IMR-90 (cell line): Measurements from ENCODE around the gene NRCAM.

Experiments
- BHLHE40 ChIP-seq: fragments of 150-350 bp; IDR thresholded peaks from 2 replicates; pipeline ENCODE4 v1.6.1; 2016; ENCODE audit warnings: mild to moderate bottlenecking, low read depth, low read length
- CEBPB ChIP-seq: IDR thresholded peaks from 2 replicates; pipeline ENCODE4 v1.6.1; 2012; ENCODE audit warnings: low read depth, low read length, improper control_type of control experiment
- CTCF ChIP-seq: conservative IDR thresholded peaks from 2 replicates; pipeline ENCODE4 v1.5.1; 2012; ENCODE audit warnings: mild to moderate bottlenecking, low read depth, low read length, improper control_type of control experiment
- ELK1 ChIP-seq: fragments of 150-350 bp; IDR thresholded peaks from 2 replicates; pipeline ENCODE4 v1.6.1; 2016; ENCODE audit warnings: low read depth, mild to moderate bottlenecking, low read length, moderate library complexity, borderline replicate concordance
- POLR2A ChIP-seq: IDR thresholded peaks from 2 replicates; pipeline ENCODE4 v1.6.1; 2012; ENCODE audit warnings: mild to moderate bottlenecking, low read depth, low read length
- RCOR1 ChIP-seq: IDR thresholded peaks from 2 replicates; pipeline ENCODE4 v1.6.1; 2012; ENCODE audit warnings: mild to moderate bottlenecking, low read length, improper control_type of control experiment; ENCODE audit not compliant: insufficient replicate concordance
- SMC3 ChIP-seq: fragments of 150-350 bp; IDR thresholded peaks from 2 replicates; pipeline ENCODE4 v1.6.1; 2016; ENCODE audit warnings: low read depth, mild to moderate bottlenecking, antibody characterized with exemption, low read length, moderate library complexity
- USF2 ChIP-seq: fragments of 150-350 bp; IDR thresholded peaks from 2 replicates; pipeline ENCODE4 v1.6.1; 2017; ENCODE audit warnings: mild to moderate bottlenecking, antibody characterized with exemption, low read length, low read depth

GRCh38 chr7:108171164-108171563, 285.1 kb downstream of the NRCAM start:
- TF ChIP-seq CTCF (no peak), POLR2A (no peak), SMC3 (no peak), RCOR1 (no peak), CEBPB (no peak), BHLHE40 (no peak), USF2 (no peak), ELK1 (no peak)
